Measurements from ENCODE around the gene GPR84. TPM values are rescaled to one million over a fixed set of nuclear protein-coding genes. Genes with fewer than 3 reads are reported as not detected.

The GPR84 gene
- total and polyA plus RNA-seq, 9 of the 15 experiments (the other 6 are each of a cell fraction or from before 2014, with no cell fraction given), result 0.07 to 0.18 (median 0.11) TPM; not detected in 5

GRCh38 chr12:54368709-54369596 is 4.7 kb upstream of the GPR84 start (continued):
- TF ChIP-seq IRF9 (tag; IDR thresholded peaks at IDR 0.05) (no peak), ELF4 (CRISPR knock-in tag; IDR thresholded peaks at IDR 0.05) (peak; percentile 58; the same call in 1 of the 2 replicates), TEAD1 (CRISPR knock-in tag; IDR thresholded peaks at IDR 0.05) (peak in 1 of 2 experiments; percentile 48; a peak in 2 of 4 replicates), ZNF592 (IDR thresholded peaks at IDR 0.05) (0 out of 2 replicates have a peak, but pooled peaks have one; percentile 76), RFX5 (IDR thresholded peaks at IDR 0.05; ENCODE audit: low read depth, low read length) (no peak), ZNF232 (CRISPR knock-in tag; IDR thresholded peaks at IDR 0.05) (no peak), GTF3C2 (IDR thresholded peaks at IDR 0.05; ENCODE audit: borderline replicate concordance, extremely low read depth, insufficient read length) (no peak), NKRF (IDR thresholded peaks at IDR 0.05; ENCODE audit: borderline replicate concordance) (peak; percentile 70; the same call in 1 of the 2 replicates), FOXP1 (CRISPR knock-in tag; IDR thresholded peaks at IDR 0.05) (no peak), E2F1 (CRISPR knock-in tag; IDR thresholded peaks at IDR 0.05) (no peak), ELK1 (CRISPR knock-in tag; IDR thresholded peaks at IDR 0.05) (no peak), POLR2B (IDR thresholded peaks at IDR 0.05; ENCODE audit: low read depth, partially characterized antibody) (no peak)

Measured in K562 (cell line).